Liver (tissue), 9 donors: Measurements from ENCODE around the gene UBASH3B. TPM values are rescaled to one million over a fixed set of nuclear protein-coding genes. Genes with fewer than 3 reads are reported as not detected.

ENCODE experiments used
- DNase-seq: peaks from one replicate; pipeline ENCODE4 v3.0.0-alpha.2; 2017; ENCODE audit warnings: low spot score
- H3K27ac ChIP-seq, 2 donors: one replicate each; pipeline ENCODE4 v1.7.0; 2013; ENCODE audit warnings: inconsistent platforms in 2 of 2, low read length in 2 of 2, control low read depth in 1 of 2, low read depth in 1 of 2, mild to moderate bottlenecking in 1 of 2
- H3K27me3 ChIP-seq, 4 donors: one replicate each; pipeline versions ENCODE4 v1.6.1 to v1.7.0; 2013; ENCODE audit warnings: low read length in 3 of 4, inconsistent platforms in 1 of 4, mild to moderate bottlenecking in 1 of 4, moderate library complexity in 1 of 4; ENCODE audit not compliant: control insufficient read depth in 4 of 4, insufficient read depth in 4 of 4
- H3K36me3 ChIP-seq, 4 donors: one replicate each; pipeline versions ENCODE4 v1.6.1 to v1.7.0; 2013; ENCODE audit warnings: low read length in 3 of 4, mild to moderate bottlenecking in 3 of 4, low read depth in 1 of 4, moderate library complexity in 1 of 4; ENCODE audit not compliant: control insufficient read depth in 4 of 4, insufficient read depth in 3 of 4
- H3K4me1 ChIP-seq, 4 donors: one replicate each; pipeline versions ENCODE4 v1.6.1 to v1.7.0; 2013; ENCODE audit warnings: low read length in 3 of 4, mild to moderate bottlenecking in 3 of 4, moderate library complexity in 1 of 4; ENCODE audit not compliant: control insufficient read depth in 4 of 4, insufficient read depth in 4 of 4
- H3K4me3 ChIP-seq, 3 donors: one replicate each; pipeline versions ENCODE4 v1.6.1 to v1.7.0; 2013; ENCODE audit warnings: low read length in 3 of 3, control low read depth in 1 of 3, low read depth in 1 of 3, mild to moderate bottlenecking in 1 of 3
- H3K9ac ChIP-seq, 2 donors: one replicate each; pipeline ENCODE4 v1.7.0; 2013; ENCODE audit warnings: low read length in 2 of 2, mild to moderate bottlenecking in 2 of 2, moderate library complexity in 2 of 2, control low read depth in 1 of 2, low read depth in 1 of 2
- H3K9me3 ChIP-seq, 4 donors: one replicate each; pipeline versions ENCODE4 v1.6.1 to v1.7.0; 2013; ENCODE audit warnings: low read length in 3 of 4; ENCODE audit not compliant: control insufficient read depth in 4 of 4
- FOXA1 ChIP-seq: IDR thresholded peaks from 2 replicates; pipeline ENCODE4 v1.6.1; 2016; ENCODE audit warnings: antibody characterized with exemption
- HNF4A ChIP-seq, 2 donors: conservative IDR thresholded peaks; 2 replicates each; pipeline ENCODE4 v1.6.1; 2016; ENCODE audit warnings: antibody characterized with exemption in 2 of 2, mild to moderate bottlenecking in 2 of 2
- HNF4G ChIP-seq: IDR thresholded peaks from 2 replicates; pipeline ENCODE4 v1.6.1; 2016; ENCODE audit warnings: antibody characterized with exemption
- NR2F2 ChIP-seq: IDR thresholded peaks from 2 replicates; pipeline ENCODE4 v1.6.1; 2016; ENCODE audit warnings: antibody characterized with exemption
- RAD21 ChIP-seq, 2 donors: IDR thresholded peaks; 2 replicates each; pipeline ENCODE4 v1.6.1; 2016; ENCODE audit warnings: antibody characterized with exemption in 2 of 2, mild to moderate bottlenecking in 2 of 2
- TAF1 ChIP-seq: conservative IDR thresholded peaks from 2 replicates; pipeline ENCODE4 v1.6.1; 2016; ENCODE audit warnings: antibody characterized with exemption, mild to moderate bottlenecking
- YY1 ChIP-seq: IDR thresholded peaks from 2 replicates; pipeline ENCODE4 v1.6.1; 2016; ENCODE audit warnings: antibody characterized with exemption, mild to moderate bottlenecking
- WGBS: extraction: QIAGEN DNeasy Blood & Tissue Kit; methylation state at CpG from one replicate; pipeline ENCODE4 v1.1.7; 2013; 5-methylcytosine and 5-hydroxymethylcytosine counted together
- polyA plus RNA-seq, 2 donors: library from polyadenylated mRNA; stranded (reverse) in 1 of 2; unstranded in 1 of 2; fragments of 200-250 nt in 1 of 2; fragments of >200 nt in 1 of 2; fragmentation: Nextera tagmentation in 1 of 2; extraction: Ambion mirVana in 1 of 2; gene quantifications; one replicate each; pipeline versions ENCODE4 v1.2.1 to v1.2.3, GENCODE V29; 2013 to 2015
- total RNA-seq, 2 donors: library from RNA; depleted of rRNA; stranded (reverse); fragments of >200 nt; gene quantifications; one replicate each; pipeline ENCODE4 v1.2.3, GENCODE V29; 2014
- TF ChIP-seq, protein P1 (sequence below): IDR thresholded peaks from 2 replicates; pipeline ENCODE4 v1.6.1; 2016; ENCODE audit warnings: antibody characterized with exemption
- TF ChIP-seq, protein P2 (sequence below): IDR thresholded peaks from 2 replicates; pipeline ENCODE4 v1.6.1; 2016; ENCODE audit warnings: antibody characterized with exemption
- TF ChIP-seq, protein P3 (sequence below): fragments of 150-350 bp; IDR thresholded peaks from 2 replicates; pipeline ENCODE4 v1.5.1; 2017; ENCODE audit warnings: improper control_type of control experiment, low read depth, low read length; ENCODE audit not compliant: missing input control
- TF ChIP-seq, protein P4 (sequence below): IDR thresholded peaks from 2 replicates; pipeline ENCODE4 v1.6.1; 2016; ENCODE audit warnings: antibody characterized with exemption, mild to moderate bottlenecking
- TF ChIP-seq, protein P5 (sequence below): IDR thresholded peaks from 2 replicates; pipeline ENCODE4 v1.6.1; 2016; ENCODE audit warnings: antibody characterized with exemption
- donor health status: healthy.
- donor health status: healthy.
- donor health status: healthy.
- donor health status: healthy.
- donor health status: healthy.

The UBASH3B gene
- total and polyA plus RNA-seq, 4 donors, result 0.48 to 5.5 (median 2.5) TPM

DNA sequence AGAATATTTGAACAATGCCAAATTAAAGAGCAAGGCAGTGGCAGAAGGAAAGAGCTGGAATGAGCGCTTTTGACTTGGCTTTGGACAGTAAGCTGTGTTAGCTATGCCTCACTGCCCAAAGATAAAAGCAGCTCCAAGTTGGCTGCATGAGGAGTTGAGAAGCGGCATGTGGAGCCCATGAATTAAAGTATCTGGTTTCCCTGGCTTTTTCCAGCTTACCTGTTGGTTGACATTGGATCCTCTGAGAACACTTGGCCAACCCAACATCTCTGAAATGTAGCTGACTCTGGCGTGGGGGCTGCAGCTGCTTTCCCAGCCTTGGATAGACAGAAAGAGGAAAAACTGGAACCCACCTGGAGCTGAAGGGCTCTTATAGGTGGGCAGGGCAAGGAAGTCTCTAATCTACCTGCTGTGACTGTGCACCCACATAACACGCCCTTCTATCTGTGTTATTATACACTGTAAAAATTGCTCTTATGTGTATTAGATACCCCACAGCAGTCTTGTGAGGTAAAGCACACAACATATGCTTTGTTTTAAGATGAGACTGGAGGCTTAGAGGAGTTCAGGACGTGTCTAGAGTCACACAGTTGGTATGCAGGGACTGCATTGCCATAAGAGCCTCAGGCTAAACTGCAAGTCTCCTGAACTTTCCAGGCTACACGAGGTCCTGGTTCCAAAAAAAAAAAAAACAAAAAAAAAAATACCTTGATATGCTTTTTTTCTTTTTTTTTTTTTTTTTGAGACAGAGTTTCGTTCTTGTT lies 5.8 kb downstream of the UBASH3B start:
- H3K9ac ChIP-seq, result no peak overlapping the region

More for the DNA sequence above, 5.8 kb downstream of the UBASH3B start:
- no peak overlapping the region for H3K4me3 ChIP-seq
- no peaks in the 10 kb centered on the region for H3K9me3 ChIP-seq
- 85% methylated on average over 7 of the region's 7 CpGs for WGBS
- DNase-seq, result no peak
- H3K27me3 ChIP-seq, result no peaks in the 10 kb centered on the region
- TF ChIP-seq, protein P1, sequence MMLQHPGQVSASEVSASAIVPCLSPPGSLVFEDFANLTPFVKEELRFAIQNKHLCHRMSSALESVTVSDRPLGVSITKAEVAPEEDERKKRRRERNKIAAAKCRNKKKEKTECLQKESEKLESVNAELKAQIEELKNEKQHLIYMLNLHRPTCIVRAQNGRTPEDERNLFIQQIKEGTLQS, result no peak
- no peak for TF ChIP-seq NR2F2
- TF ChIP-seq, protein P2, sequence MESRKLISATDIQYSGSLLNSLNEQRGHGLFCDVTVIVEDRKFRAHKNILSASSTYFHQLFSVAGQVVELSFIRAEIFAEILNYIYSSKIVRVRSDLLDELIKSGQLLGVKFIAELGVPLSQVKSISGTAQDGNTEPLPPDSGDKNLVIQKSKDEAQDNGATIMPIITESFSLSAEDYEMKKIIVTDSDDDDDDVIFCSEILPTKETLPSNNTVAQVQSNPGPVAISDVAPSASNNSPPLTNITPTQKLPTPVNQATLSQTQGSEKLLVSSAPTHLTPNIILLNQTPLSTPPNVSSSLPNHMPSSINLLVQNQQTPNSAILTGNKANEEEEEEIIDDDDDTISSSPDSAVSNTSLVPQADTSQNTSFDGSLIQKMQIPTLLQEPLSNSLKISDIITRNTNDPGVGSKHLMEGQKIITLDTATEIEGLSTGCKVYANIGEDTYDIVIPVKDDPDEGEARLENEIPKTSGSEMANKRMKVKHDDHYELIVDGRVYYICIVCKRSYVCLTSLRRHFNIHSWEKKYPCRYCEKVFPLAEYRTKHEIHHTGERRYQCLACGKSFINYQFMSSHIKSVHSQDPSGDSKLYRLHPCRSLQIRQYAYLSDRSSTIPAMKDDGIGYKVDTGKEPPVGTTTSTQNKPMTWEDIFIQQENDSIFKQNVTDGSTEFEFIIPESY, result no peak
- TF ChIP-seq, protein P3, sequence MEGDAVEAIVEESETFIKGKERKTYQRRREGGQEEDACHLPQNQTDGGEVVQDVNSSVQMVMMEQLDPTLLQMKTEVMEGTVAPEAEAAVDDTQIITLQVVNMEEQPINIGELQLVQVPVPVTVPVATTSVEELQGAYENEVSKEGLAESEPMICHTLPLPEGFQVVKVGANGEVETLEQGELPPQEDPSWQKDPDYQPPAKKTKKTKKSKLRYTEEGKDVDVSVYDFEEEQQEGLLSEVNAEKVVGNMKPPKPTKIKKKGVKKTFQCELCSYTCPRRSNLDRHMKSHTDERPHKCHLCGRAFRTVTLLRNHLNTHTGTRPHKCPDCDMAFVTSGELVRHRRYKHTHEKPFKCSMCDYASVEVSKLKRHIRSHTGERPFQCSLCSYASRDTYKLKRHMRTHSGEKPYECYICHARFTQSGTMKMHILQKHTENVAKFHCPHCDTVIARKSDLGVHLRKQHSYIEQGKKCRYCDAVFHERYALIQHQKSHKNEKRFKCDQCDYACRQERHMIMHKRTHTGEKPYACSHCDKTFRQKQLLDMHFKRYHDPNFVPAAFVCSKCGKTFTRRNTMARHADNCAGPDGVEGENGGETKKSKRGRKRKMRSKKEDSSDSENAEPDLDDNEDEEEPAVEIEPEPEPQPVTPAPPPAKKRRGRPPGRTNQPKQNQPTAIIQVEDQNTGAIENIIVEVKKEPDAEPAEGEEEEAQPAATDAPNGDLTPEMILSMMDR, result no peak
- TF ChIP-seq, protein P4, sequence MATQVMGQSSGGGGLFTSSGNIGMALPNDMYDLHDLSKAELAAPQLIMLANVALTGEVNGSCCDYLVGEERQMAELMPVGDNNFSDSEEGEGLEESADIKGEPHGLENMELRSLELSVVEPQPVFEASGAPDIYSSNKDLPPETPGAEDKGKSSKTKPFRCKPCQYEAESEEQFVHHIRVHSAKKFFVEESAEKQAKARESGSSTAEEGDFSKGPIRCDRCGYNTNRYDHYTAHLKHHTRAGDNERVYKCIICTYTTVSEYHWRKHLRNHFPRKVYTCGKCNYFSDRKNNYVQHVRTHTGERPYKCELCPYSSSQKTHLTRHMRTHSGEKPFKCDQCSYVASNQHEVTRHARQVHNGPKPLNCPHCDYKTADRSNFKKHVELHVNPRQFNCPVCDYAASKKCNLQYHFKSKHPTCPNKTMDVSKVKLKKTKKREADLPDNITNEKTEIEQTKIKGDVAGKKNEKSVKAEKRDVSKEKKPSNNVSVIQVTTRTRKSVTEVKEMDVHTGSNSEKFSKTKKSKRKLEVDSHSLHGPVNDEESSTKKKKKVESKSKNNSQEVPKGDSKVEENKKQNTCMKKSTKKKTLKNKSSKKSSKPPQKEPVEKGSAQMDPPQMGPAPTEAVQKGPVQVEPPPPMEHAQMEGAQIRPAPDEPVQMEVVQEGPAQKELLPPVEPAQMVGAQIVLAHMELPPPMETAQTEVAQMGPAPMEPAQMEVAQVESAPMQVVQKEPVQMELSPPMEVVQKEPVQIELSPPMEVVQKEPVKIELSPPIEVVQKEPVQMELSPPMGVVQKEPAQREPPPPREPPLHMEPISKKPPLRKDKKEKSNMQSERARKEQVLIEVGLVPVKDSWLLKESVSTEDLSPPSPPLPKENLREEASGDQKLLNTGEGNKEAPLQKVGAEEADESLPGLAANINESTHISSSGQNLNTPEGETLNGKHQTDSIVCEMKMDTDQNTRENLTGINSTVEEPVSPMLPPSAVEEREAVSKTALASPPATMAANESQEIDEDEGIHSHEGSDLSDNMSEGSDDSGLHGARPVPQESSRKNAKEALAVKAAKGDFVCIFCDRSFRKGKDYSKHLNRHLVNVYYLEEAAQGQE, result no peak
- TF ChIP-seq YY1, result no peak
- TF ChIP-seq HNF4A (conservative IDR thresholded peaks at IDR 0.05), result no peak
- TF ChIP-seq, protein P5, sequence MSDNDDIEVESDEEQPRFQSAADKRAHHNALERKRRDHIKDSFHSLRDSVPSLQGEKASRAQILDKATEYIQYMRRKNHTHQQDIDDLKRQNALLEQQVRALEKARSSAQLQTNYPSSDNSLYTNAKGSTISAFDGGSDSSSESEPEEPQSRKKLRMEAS, result no peak
- TF ChIP-seq TAF1, result no peak
- TF ChIP-seq FOXA1, result no peak
- no peak for TF ChIP-seq HNF4G
- no peak for TF ChIP-seq RAD21 (IDR thresholded peaks at IDR 0.05)
- peaks cover 0 to 6% (median 4%) of the 10 kb centered on the region in 4 donors for H3K4me1 ChIP-seq
- H3K27ac ChIP-seq, result no peak overlapping the region
- no peaks in the 10 kb centered on the region for H3K36me3 ChIP-seq
